Keratinocyte (primary cell): ENCODE results near the gene TYR. TPM values are rescaled to one million over a fixed set of nuclear protein-coding genes. Genes with fewer than 3 reads are reported as not detected.
A peak's percentile ranks its signal among the peaks of the same experiment; 100 is the strongest.
"Not testable (repeated sequence)": the region's sequence is repeated elsewhere in the genome, so short reads cannot be mapped to it uniquely, and the experiment has no call there.

Experiments
- DNase-seq: peaks from one replicate; pipeline ENCODE4 v3.0.0-alpha.2; 2011; ENCODE audit warnings: low read depth, missing footprints, low spot score
- FAIRE-seq: peaks from 2 replicates; lab custom pipeline; 2011; peaks lifted over from hg19 to GRCh38; lab: Jason Lieb, UNC
- H2AFZ ChIP-seq: 2 replicates; pipeline ENCODE4 v1.6.0; 2012; ENCODE audit warnings: low read length, control low read depth, inconsistent platforms; ENCODE audit not compliant: control insufficient read depth
- H3K27ac ChIP-seq: 2 replicates; pipeline ENCODE4 v1.5.1; 2011; ENCODE audit warnings: low read length; ENCODE audit not compliant: control insufficient read depth, insufficient read depth
- H3K27me3 ChIP-seq: 3 replicates; pipeline ENCODE4 v1.6.0; 2011; ENCODE audit warnings: low read length; ENCODE audit not compliant: control insufficient read depth, insufficient read depth; ENCODE audit errors: extremely low read depth
- H3K36me3 ChIP-seq, 2 experiments: 2 replicates in 1 of 2; 3 replicates in 1 of 2; pipeline ENCODE4 v1.5.1; 2011; ENCODE audit warnings: low read length in 2 of 2, mild to moderate bottlenecking in 1 of 2; ENCODE audit not compliant: control insufficient read depth in 2 of 2, insufficient read depth in 2 of 2; ENCODE audit errors: extremely low read depth in 1 of 2
- H3K4me1 ChIP-seq: 3 replicates; pipeline ENCODE4 v1.5.1; 2011; ENCODE audit warnings: low read length; ENCODE audit not compliant: control insufficient read depth, insufficient read depth; ENCODE audit errors: extremely low read depth
- H3K4me2 ChIP-seq: 3 replicates; pipeline ENCODE4 v1.6.0; 2011; ENCODE audit warnings: low read depth, low read length; ENCODE audit not compliant: control insufficient read depth, insufficient read depth; ENCODE audit errors: extremely low read depth
- H3K4me3 ChIP-seq, 3 experiments: fragments of 200-600 bp in 1 of 3; sonication (generic) in 1 of 3; 2 replicates in 2 of 3; 3 replicates in 1 of 3; pipeline ENCODE4 v1.5.1; 2011 to 2016; ENCODE audit warnings: low read length in 3 of 3, mild to moderate bottlenecking in 3 of 3, control low read depth in 2 of 3, inconsistent platforms in 1 of 3, low read depth in 1 of 3, mixed read lengths in 1 of 3, mixed run types in 1 of 3, moderate library complexity in 1 of 3; ENCODE audit not compliant: control insufficient read depth in 2 of 3, insufficient read depth in 2 of 3; ENCODE audit errors: extremely low read depth in 1 of 3
- H3K79me2 ChIP-seq: 2 replicates; pipeline ENCODE4 v1.6.0; 2012; ENCODE audit warnings: low read length; ENCODE audit not compliant: control insufficient read depth, insufficient read depth
- H3K9ac ChIP-seq: 3 replicates; pipeline ENCODE4 v1.6.0; 2011; ENCODE audit warnings: low read length; ENCODE audit not compliant: control insufficient read depth, insufficient read depth; ENCODE audit errors: extremely low read depth
- H3K9me1 ChIP-seq: 3 replicates; pipeline ENCODE4 v1.6.0; 2011; ENCODE audit warnings: low read length; ENCODE audit not compliant: control insufficient read depth, insufficient read depth; ENCODE audit errors: extremely low read depth
- H3K9me3 ChIP-seq: 2 replicates; pipeline ENCODE4 v1.5.1; 2012; ENCODE audit warnings: low read depth, low read length; ENCODE audit not compliant: control insufficient read depth
- H4K20me1 ChIP-seq: 3 replicates; pipeline ENCODE4 v1.6.0; 2011; ENCODE audit warnings: low read length; ENCODE audit not compliant: control insufficient read depth, insufficient read depth; ENCODE audit errors: extremely low read depth
- CTCF ChIP-seq, 3 experiments: IDR thresholded peaks in 1 of 3; conservative IDR thresholded peaks in 1 of 3; optimal IDR thresholded peaks in 1 of 3; 2 replicates in 2 of 3; 3 replicates in 1 of 3; pipeline versions ENCODE3 to v1.5.1; 2011; ENCODE audit warnings: low read length in 3 of 3, mild to moderate bottlenecking in 3 of 3, moderate library complexity in 2 of 3, control low read depth in 1 of 3, inconsistent platforms in 1 of 3; ENCODE audit not compliant: insufficient read depth in 2 of 3; ENCODE audit errors: extremely low read depth in 1 of 3
- EZH2 ChIP-seq: IDR thresholded peaks from one replicate; pipeline ENCODE4 v1.6.1; 2012; ENCODE audit warnings: inconsistent platforms, mild to moderate bottlenecking, low read length, moderate library complexity
- dilution Hi-C: fragments of 300-500 bp; cut with MboI; formaldehyde crosslinking; loops from one replicate; pipeline ENCODE4 v1.7.0; 2020; ENCODE audit warnings: low sequenced_read_pairs; ENCODE audit not compliant: extremely low pct_ligation_motif_present
- polyA plus RNA-seq, 5 experiments: library from polyadenylated mRNA; depleted of rRNA in 3 of 5; stranded (reverse) in 3 of 5; stranded (forward) in 1 of 5; unstranded in 1 of 5; fragments of >200 nt; gene quantifications; 1 replicate in 1 of 5; 2 replicates in 3 of 5; 3 replicates in 1 of 5; pipeline versions ENCODE4 v1.2.1 to v1.2.3, GENCODE V29; 2011 to 2012; ENCODE audit warnings: missing spikeins in 2 of 5, low read depth in 1 of 5, low replicate concordance in 1 of 5

TYR gene
- polyA plus RNA-seq, 1 donor (not counting 4 experiments of a cell fraction or from before 2014, with no cell fraction given) = 0.03 TPM

- H3K27ac ChIP-seq, dilution Hi-C loops, H3K4me3 ChIP-seq, H2AFZ ChIP-seq, H3K36me3 ChIP-seq, H3K27me3 ChIP-seq, H3K4me1 ChIP-seq, DNase-seq, H3K9me1 ChIP-seq, H3K9me3 ChIP-seq, FAIRE-seq, H3K4me2 ChIP-seq, H3K79me2 ChIP-seq, H4K20me1 ChIP-seq, H3K9ac ChIP-seq: not testable (repeated sequence)
These were observed 108.9 kb downstream of the TYR start for GRCh38 chr11:89286601-89287000.

- H4K20me1 ChIP-seq, H3K9me1 ChIP-seq, dilution Hi-C loops, H3K27me3 ChIP-seq, H2AFZ ChIP-seq, H3K27ac ChIP-seq, DNase-seq, H3K79me2 ChIP-seq, H3K4me3 ChIP-seq, H3K9me3 ChIP-seq, H3K4me1 ChIP-seq, FAIRE-seq, H3K4me2 ChIP-seq, H3K36me3 ChIP-seq, H3K9ac ChIP-seq: not testable (repeated sequence)
These were observed 110.3 kb downstream of the TYR start for GRCh38 chr11:89288004-89288403.

GRCh38 chr11:89293965-89294679, 116.4 kb downstream of the TYR start:
- H2AFZ ChIP-seq = peak overlapping the region; percentile 37
- peak overlapping the region; percentile 37 for H3K4me2 ChIP-seq
- FAIRE-seq = no peak

GRCh38 chr11:89295023-89295422, 117.3 kb downstream of the TYR start:
- DNase-seq, dilution Hi-C loops, H4K20me1 ChIP-seq, H3K9ac ChIP-seq, H3K27ac ChIP-seq, H3K27me3 ChIP-seq, H3K9me1 ChIP-seq, H2AFZ ChIP-seq, H3K4me3 ChIP-seq, H3K36me3 ChIP-seq, H3K9me3 ChIP-seq, H3K4me1 ChIP-seq, H3K4me2 ChIP-seq, H3K79me2 ChIP-seq: not testable (repeated sequence)
- peak; percentile 13 for FAIRE-seq

More at GRCh38 chr11:89293965-89294679, 116.4 kb downstream of the TYR start:
- H4K20me1 ChIP-seq = no peaks in the 10 kb centered on the region
- no peak overlapping the region for H3K27ac ChIP-seq
- H3K4me3 ChIP-seq = peak overlapping the region in 1 of 3 experiments; percentile 20
- no peaks in the 10 kb centered on the region for H3K27me3 ChIP-seq
- no peaks in the 10 kb centered on the region for H3K9me1 ChIP-seq
- no peaks in the 10 kb centered on the region for H3K4me1 ChIP-seq
- no peaks in the 10 kb centered on the region for H3K79me2 ChIP-seq
- DNase-seq = no peak
- no peaks in the 10 kb centered on the region for H3K36me3 ChIP-seq
- H3K9ac ChIP-seq = no peak overlapping the region
- dilution Hi-C loops = no loop called here
- no peaks in the 10 kb centered on the region for H3K9me3 ChIP-seq
- no peak for TF ChIP-seq EZH2
- no peak for TF ChIP-seq CTCF (optimal IDR thresholded peaks at IDR 0.05 in 1 of 3, IDR thresholded peaks at IDR 0.05 in 1 of 3, conservative IDR thresholded peaks at IDR 0.05 in 1 of 3; ENCODE audit: extremely low read depth in 1 of 3, insufficient read depth in 2 of 3, low read length in 3 of 3)
